NCI-H2196 (cell line): ENCODE measurements around the gene MFAP5.
"Not testable (repeated sequence)": the region's sequence is repeated elsewhere in the genome, so short reads cannot be mapped to it uniquely, and the experiment has no call there.

Experiments
- DNase-seq: peaks from one replicate; lab custom pipeline; 2025; ENCODE audit not compliant: unreplicated experiment; lab: John Stamatoyannopoulos, UW

The MFAP5 gene

DNA sequence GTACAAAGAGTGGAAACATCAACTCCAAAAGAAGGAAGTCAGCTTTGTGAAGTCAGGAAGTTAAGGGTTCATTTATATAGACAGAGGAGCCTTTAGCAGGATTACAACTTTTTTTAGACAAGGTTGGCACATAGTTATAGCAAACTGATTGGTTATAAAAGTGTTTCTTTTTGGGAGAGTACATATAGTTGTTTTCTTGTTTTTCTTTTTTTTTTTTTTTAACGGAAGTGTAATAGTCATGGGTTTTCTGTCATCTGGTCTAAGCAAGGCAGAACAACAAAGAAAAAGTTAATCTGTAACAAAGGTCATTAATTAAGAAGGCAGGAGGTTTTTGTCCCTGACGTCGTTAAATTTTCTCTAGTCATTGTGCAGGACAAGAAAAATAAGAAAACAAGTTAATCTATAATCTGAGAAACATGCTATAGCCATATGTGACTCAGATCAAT lies 13.0 kb upstream of the MFAP5 start:
- DNase-seq = no peak

GRCh38 chr12:8672381-8672780 lies 9.8 kb upstream of the MFAP5 start:
- DNase-seq = no peak

GRCh38 chr12:8668441-8668840 lies 5.8 kb upstream of the MFAP5 start:
- DNase-seq = no peak

DNA sequence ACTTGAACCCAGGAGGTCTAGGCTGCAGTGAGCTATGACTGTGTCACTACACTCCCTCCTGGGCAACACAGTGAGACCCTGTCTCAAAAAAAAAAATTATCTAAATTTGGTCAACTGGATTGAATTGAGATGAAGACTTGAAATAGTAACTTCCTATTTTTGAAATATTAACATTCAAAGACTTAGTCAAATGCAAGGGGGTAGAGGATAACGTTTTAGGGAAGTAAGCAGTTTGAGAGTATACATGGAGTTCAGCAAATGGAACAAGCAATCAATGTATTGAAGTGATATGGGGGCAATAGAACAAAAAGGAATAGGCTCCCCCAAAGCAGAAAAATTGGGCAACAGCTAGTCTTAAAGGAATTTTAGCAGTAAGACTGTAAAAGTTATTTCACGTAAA lies 4.6 kb upstream of the MFAP5 start:
- no peak for DNase-seq

DNA sequence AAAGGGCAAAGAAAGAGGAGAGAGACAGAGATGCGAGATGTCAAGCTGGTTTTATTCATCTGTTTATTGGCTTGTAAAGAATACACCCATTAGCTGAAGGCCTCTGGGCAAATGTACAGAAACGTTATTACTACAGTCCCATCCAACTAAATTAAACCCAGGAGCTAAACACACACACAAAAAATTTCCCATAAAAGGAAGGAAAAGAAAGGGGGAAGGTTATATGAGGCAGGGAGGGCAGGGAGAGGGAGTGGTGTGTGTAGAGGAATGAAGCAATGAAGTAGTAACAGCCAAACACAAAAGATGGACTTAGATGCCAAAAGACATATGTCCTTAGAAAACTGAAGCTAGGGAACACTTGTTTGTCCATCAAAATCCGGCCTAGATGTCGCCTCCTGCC lies 3.1 kb upstream of the MFAP5 start:
- DNase-seq = no peak

- no peak for DNase-seq
Measured at GRCh38 chr12:8664228-8664913, 1.7 kb upstream of the MFAP5 start.

- no peak for DNase-seq
Measured at GRCh38 chr12:8661751-8662150, 875 bp downstream of the MFAP5 start.

GRCh38 chr12:8661016-8661415 lies 1.6 kb downstream of the MFAP5 start:
- DNase-seq = no peak

DNA sequence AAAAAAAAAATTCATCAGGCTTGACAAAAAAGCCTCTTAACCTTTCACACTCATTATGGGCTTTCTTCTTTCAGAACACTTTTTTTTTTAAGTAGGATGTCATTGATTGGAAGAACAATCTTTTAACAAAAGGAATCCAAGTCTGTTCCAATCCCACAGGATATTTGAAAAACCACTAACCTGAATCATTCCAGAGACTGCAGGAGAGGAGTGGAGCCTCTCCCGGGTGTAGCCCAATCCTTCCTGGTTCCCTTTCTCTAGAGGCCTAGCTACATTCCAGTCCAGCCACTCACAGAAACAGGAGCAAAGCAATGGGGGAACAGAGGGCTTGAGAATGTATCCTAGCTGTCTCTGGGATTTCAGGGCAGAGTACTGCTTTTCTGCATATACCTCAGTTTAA lies 4.3 kb downstream of the MFAP5 start:
- no peak for DNase-seq

GRCh38 chr12:8655421-8655820 lies 7.2 kb downstream of the MFAP5 start:
- no peak for DNase-seq

GRCh38 chr12:8648576-8649205 lies 13.9 kb downstream of the MFAP5 start:
- DNase-seq = no peak

DNA sequence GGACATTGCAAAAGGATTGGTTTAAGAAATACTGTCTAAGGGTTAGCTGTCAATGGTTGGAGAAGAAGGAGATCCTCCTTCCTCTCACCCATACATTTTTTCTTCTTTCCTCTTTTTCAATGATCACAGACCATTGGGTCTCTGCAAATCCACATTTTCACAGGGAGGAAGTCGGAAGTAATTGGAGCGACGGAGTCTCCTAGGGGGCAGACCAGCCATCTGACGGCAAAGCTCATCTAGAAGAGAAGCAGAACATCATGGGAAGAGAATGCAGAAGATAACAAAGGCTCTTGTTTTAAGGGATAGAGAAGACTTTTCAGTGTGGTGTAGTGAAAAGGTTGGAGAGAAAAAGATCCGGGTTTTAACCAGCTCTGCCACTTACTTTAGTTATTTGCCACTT lies 14.7 kb downstream of the MFAP5 start:
- no peak for DNase-seq

DNA sequence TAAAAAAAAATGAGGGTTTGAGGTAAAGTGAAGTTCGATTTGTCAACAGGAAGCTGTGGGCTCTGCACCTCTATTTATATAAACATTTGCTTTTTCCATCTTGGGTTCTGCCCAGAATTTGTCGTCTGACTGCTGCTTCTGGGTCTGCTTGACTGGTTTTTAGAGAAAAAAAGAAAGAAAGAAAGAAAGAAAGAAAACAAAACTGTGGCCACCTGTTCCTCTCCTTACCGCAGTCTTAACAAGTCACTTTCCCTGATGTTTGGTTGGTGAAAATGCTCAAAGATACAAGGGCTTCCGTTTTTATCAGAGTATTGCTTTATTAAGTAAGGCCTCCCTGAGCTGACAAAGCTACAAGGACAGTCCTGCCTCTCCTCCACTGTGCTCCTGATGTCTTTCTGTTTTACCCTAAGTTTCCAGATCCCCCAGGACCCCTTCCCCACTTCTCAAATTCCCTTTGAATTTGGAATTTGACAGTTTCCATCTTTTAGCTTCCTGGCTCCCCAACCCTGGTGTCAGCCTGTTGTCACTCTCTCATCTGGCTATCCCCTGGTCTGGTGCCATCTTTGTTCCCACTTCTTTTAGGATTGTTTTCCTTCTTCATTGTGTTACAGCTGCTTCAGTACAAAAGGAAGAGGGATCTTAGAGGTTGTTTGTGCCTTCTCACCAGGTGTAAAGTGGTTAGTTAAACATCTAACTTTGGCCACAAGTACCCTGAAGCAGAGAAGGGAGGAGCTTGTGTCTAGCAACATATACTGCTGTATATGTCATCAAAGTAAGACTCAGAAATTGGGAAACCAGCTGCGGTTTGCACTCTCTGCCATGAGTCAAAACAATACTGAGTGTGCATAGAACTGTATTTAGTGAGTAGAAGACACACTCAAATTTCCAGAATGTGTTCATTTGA lies 18.0 kb downstream of the MFAP5 start:
- DNase-seq = no peak

- no peak for DNase-seq
Measured at GRCh38 chr12:8642775-8643174, 19.9 kb downstream of the MFAP5 start.

- no peak for DNase-seq
Measured at GRCh38 chr12:8639936-8640335, 22.7 kb downstream of the MFAP5 start.

DNA sequence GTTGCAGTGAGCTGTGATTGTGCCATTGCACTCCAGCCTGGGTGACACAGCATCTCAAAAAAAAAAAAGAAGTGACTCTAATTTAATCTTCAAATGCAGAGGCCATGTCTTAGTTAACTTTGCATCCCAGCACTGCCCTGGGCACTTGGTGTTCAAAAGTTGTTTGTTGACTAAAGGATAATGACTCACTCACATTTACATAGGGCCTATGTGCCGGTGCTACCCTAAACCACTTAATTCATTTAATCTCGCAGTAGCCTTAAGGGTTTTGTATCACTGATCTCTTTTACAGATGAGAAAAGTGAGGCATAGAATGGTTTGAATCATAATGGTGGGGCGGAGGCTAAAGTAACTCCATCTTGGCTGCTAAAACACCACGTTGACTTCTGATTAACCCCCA lies 23.7 kb downstream of the MFAP5 start:
- no peak for DNase-seq

DNA sequence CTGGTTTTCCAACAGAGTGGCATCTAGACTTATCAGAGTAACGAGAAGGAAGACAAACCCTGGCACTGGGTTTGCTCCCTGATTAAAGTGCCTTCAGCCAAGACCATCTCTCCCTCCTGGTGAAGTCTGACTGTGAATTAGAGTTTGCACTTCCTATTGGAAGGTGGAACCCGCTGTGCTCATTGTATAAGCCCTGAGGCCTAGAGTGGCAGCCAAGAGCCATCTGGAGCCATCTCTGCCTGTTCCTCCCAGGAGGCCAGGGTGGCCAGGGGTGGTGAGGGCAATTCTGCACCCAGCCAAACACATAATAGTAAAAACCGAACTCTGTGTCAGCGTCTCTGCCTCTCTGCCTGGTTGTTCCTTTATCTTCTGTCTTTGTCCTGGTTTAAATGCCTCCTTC lies 25.0 kb downstream of the MFAP5 start:
- DNase-seq = no peak

- no peak for DNase-seq
Measured at GRCh38 chr12:8637244-8637643, 25.4 kb downstream of the MFAP5 start.

GRCh38 chr12:8636581-8636980 lies 26.0 kb downstream of the MFAP5 start:
- no peak for DNase-seq

DNA sequence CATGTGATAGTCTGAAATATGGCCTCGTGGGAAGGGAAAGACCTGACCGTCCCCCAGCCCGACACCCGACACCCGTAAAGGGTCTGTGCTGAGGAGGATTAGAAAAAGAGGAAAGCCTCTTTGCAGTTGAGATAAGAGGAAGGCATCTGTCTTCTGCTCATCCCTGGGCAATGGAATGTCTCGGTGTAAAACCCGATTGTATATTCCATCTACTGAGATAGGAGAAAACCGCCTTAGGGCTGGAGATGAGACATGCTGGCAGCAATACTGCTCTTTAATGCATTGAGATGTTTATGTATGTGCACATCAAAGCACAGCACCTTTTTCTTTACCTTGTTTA lies 26.6 kb downstream of the MFAP5 start:
- not testable (repeated sequence) for DNase-seq

DNA sequence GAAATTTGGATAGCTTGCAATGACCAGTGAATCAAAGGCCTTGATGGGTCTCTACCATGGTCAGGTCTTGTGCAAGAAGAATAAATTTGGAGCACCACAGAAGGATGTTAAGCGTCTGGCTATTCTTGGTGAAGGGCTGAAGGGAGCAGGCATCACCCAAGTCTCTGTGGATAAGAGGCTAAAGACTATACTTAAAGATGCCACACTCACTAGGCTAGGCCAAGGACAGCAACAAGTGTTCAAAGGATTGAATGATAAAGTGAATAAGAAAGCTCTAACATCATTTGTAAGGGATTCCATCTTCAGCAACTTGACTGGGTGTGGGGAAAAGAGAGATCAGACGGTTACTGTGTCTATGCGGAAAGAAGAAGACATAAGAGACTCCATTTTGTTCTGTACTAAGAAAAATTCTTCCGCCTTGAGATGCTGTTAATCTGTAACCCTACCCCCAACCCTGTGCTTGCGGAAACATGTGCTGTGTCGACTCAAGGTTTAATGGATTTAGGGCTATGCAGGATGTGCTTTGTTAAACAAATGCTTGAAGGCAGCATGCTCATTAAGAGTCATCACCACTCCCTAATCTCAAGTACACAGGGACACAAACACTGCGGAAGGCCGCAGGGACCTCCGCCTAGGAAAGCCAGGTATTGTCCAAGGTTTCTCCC lies 27.2 kb downstream of the MFAP5 start:
- DNase-seq = not testable (repeated sequence)

DNA sequence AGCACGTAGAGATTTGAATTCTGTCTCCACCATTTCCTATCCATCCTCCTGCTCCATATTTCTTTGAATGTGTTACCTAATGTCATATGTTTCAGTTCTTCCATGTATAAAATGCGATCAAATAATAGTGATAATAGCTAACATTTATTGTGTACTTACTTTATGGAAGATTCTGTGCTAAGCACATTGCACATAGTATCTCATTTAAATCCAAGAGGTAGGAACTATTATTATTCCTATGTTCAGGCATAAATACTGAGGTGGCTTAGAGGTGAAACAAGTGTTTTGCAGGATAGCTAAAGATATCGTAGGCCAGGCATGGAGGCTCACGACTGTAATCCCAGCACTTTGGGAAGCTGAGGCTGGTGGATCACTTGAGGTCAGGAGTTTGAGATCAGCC lies 32.5 kb downstream of the MFAP5 start:
- no peak for DNase-seq
